GM12878 (cell line): ENCODE measurements around the gene SLC5A10. TPM values are rescaled to one million over a fixed set of nuclear protein-coding genes. Genes with fewer than 3 reads are reported as not detected.
"Not testable (repeated sequence)": the region's sequence is repeated elsewhere in the genome, so short reads cannot be mapped to it uniquely, and the experiment has no call there.

Experiments
- ATAC-seq: fragments of 200-7000 bp; cut with Tn5 transposase; 3 replicates; pipeline ENCODE4 v1.9.1; 2020; ENCODE audit warnings: mild to moderate bottlenecking, moderate library complexity
- BruUV-seq: library from RNA; stranded (reverse); fragments of 400-500 nt; replicated peaks from 2 replicates; lab custom pipeline; 2021; lab: Mats Ljungman, UMichigan
- CTCF ChIA-PET: fragments of 300-600 bp; sonication (Branson Sonifier 250); formaldehyde crosslinking; extraction: SDS; loops from one replicate; lab custom pipeline; 2021; ENCODE audit warnings: inconsistent platforms; lab: Yijun Ruan, JAX
- POLR2A ChIA-PET: fragments of 350-600 bp; formaldehyde crosslinking; extraction: SDS; loops from one replicate; lab custom pipeline; 2021; ENCODE audit warnings: inconsistent platforms; lab: Charles Lee
- RAD21 ChIA-PET: fragments of 300-600 bp; sonication (Branson Sonifier 250); formaldehyde crosslinking; loops from one replicate; lab custom pipeline; 2023; ENCODE audit warnings: antibody characterized with exemption; ENCODE audit not compliant: unreplicated experiment; lab: Charles Lee
- SMC1A ChIA-PET: fragments of 300-600 bp; sonication (Branson Sonifier 250); formaldehyde crosslinking; loops from one replicate; lab custom pipeline; 2023; ENCODE audit not compliant: unreplicated experiment, uncharacterized antibody; lab: Charles Lee
- DNase-seq: peaks from one replicate; pipeline ENCODE4 v3.0.0-alpha.2; 2011; ENCODE audit warnings: low read depth, low spot score
- FAIRE-seq: peaks from 3 replicates; lab custom pipeline; 2011; peaks lifted over from hg19 to GRCh38; lab: Jason Lieb, UNC
- H2AFZ ChIP-seq: 2 replicates; pipeline ENCODE4 v1.6.0; 2011; ENCODE audit warnings: low read depth, low read length, control low read depth; ENCODE audit not compliant: control insufficient read depth
- H3K27ac ChIP-seq: 2 replicates; pipeline ENCODE4 v1.5.1; 2011; ENCODE audit warnings: control low read depth; ENCODE audit not compliant: control insufficient read depth, insufficient read depth
- H3K27me3 ChIP-seq, 2 experiments: replicated peaks in 1 of 2; 2 replicates each; pipeline versions ENCODE4 v1.6.0 to v1.6.1; 2011; ENCODE audit warnings: low read length in 1 of 2; ENCODE audit not compliant: control insufficient read depth in 2 of 2, insufficient read depth in 2 of 2
- H3K36me3 ChIP-seq, 2 experiments: 2 replicates each; pipeline ENCODE4 v1.5.1; 2011; ENCODE audit warnings: low read length in 1 of 2; ENCODE audit not compliant: control insufficient read depth in 2 of 2, insufficient read depth in 2 of 2
- H3K4me1 ChIP-seq: 2 replicates; pipeline ENCODE4 v1.6.1; 2011; ENCODE audit warnings: mild to moderate bottlenecking, low read length, moderate library complexity, mixed read lengths; ENCODE audit not compliant: control insufficient read depth, insufficient read depth
- H3K4me2 ChIP-seq: 2 replicates; pipeline ENCODE4 v1.6.0; 2011; ENCODE audit warnings: control low read depth; ENCODE audit not compliant: control insufficient read depth, insufficient read depth
- H3K4me3 ChIP-seq: fragments of 200-600 bp; sonication (generic); 2 replicates; pipeline ENCODE4 v1.5.1; 2016
- H3K79me2 ChIP-seq: 2 replicates; pipeline ENCODE4 v1.6.0; 2011; ENCODE audit warnings: low read length; ENCODE audit not compliant: control insufficient read depth, insufficient read depth
- H3K9ac ChIP-seq: 2 replicates; pipeline ENCODE4 v1.8.0; 2011; ENCODE audit warnings: low read length, control low read depth, mixed read lengths; ENCODE audit not compliant: control insufficient read depth, insufficient read depth
- H3K9me3 ChIP-seq: replicated peaks from 3 replicates; pipeline ENCODE4 v1.5.1; 2011; ENCODE audit warnings: mild to moderate bottlenecking, low read length; ENCODE audit not compliant: control insufficient read depth, insufficient read depth
- H4K20me1 ChIP-seq: 2 replicates; pipeline ENCODE4 v1.6.0; 2011; ENCODE audit not compliant: control insufficient read depth, insufficient read depth
- WGBS: methylation state at CpG from one replicate; pipeline ENCODE4 v1.1.6; 2016; ENCODE audit warnings: low lambda C conversion rate; ENCODE audit not compliant: insufficient replicate concordance, insufficient coverage; ENCODE audit errors: missing lambda C conversion rate; 5-methylcytosine and 5-hydroxymethylcytosine counted together
- in situ Hi-C: fragments of 300-500 bp; cut with MboI; formaldehyde crosslinking; loops from 9 replicates; pipeline ENCODE4 v1.14.3; 2018; ENCODE audit warnings: mixed read lengths
- intact Hi-C: fragments of 100-400 bp; cut with micrococcal nuclease; formaldehyde crosslinking; loops from one replicate; pipeline ENCODE4 v1.14.2; 2022; ENCODE audit not compliant: unreplicated experiment
- polyA plus RNA-seq, 11 experiments: library from polyadenylated mRNA; depleted of rRNA in 4 of 11; unstranded in 6 of 11; stranded (reverse) in 5 of 11; fragments of >200 nt; fragmentation: Nextera tagmentation in 4 of 11; fragmentation: Illumina TruSeq in 1 of 11; extraction: Ambion mirVana in 4 of 11; extraction: Trizol in 1 of 11; gene quantifications; 1 replicate in 1 of 11; 2 replicates in 10 of 11; pipeline versions ENCODE4 v1.2.1 to v1.2.3, GENCODE V29; 2011 to 2016; ENCODE audit warnings: inconsistent platforms in 2 of 11, missing spikeins in 2 of 11, low read depth in 1 of 11
- total RNA-seq, 4 experiments: library from RNA; depleted of rRNA in 3 of 4; stranded (reverse); fragments of >200 nt in 3 of 4; fragmentation: Illumina TruSeq in 1 of 4; extraction: Trizol in 1 of 4; gene quantifications; 2 replicates each; pipeline versions ENCODE4 v1.2.1 to v1.2.3, GENCODE V29; 2013 to 2021

SLC5A10 gene
- total and polyA plus RNA-seq, 10 of the 15 experiments (the other 5 are each of a cell fraction or from before 2014, with no cell fraction given): under 0.01 to 0.18 (median 0.07) TPM; not detected in 4

GRCh38 chr17:19041871-19042270 lies 89.9 kb downstream of the SLC5A10 start:
- SMC1A ChIA-PET, DNase-seq: not testable (repeated sequence)

DNA sequence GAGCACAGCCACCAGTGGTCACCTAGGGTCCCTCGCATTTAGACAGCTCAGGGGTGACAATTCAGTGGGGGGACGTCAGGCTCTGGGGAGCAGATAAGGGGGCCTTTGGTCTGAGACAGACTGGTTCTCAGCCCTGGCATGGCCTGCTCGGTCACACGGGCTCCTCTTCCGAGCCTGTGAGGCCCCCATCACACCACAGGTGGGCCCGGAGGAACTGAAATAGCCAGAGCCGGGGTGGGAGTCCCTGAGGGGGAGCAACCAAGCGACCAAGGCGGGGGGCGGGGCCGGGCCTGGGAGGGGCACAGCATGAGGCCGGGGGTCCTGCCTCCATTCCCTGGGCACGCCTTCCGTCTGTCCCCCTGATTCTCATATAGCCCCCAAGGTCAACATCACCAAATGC lies 90.4 kb downstream of the SLC5A10 start:
- H3K4me2 ChIP-seq, CTCF ChIA-PET, H3K4me1 ChIP-seq, BruUV-seq, SMC1A ChIA-PET, RAD21 ChIA-PET, H3K27me3 ChIP-seq, POLR2A ChIA-PET, H3K79me2 ChIP-seq, intact Hi-C loops, FAIRE-seq, in situ Hi-C loops, DNase-seq, H3K9ac ChIP-seq, H3K4me3 ChIP-seq, H2AFZ ChIP-seq, H4K20me1 ChIP-seq, H3K9me3 ChIP-seq, H3K27ac ChIP-seq, H3K36me3 ChIP-seq: not testable (repeated sequence)
- peak; percentile 33 for ATAC-seq
- no CpG with 5 or more reads among the region's 14 CpGs for WGBS

More at GRCh38 chr17:19041871-19042270, 89.9 kb downstream of the SLC5A10 start:
- BruUV-seq, CTCF ChIA-PET, H3K4me3 ChIP-seq, H3K27me3 ChIP-seq, RAD21 ChIA-PET, FAIRE-seq, H3K36me3 ChIP-seq, H3K79me2 ChIP-seq, in situ Hi-C loops, ATAC-seq, H3K4me1 ChIP-seq, intact Hi-C loops, H3K9ac ChIP-seq, H3K4me2 ChIP-seq, H2AFZ ChIP-seq, H4K20me1 ChIP-seq, H3K9me3 ChIP-seq, POLR2A ChIA-PET: not testable (repeated sequence)
- WGBS: no CpG with 5 or more reads among the region's 10 CpGs
- H3K27ac ChIP-seq: peak overlapping the region; percentile 48; the same call in 1 of the 2 replicates

DNA sequence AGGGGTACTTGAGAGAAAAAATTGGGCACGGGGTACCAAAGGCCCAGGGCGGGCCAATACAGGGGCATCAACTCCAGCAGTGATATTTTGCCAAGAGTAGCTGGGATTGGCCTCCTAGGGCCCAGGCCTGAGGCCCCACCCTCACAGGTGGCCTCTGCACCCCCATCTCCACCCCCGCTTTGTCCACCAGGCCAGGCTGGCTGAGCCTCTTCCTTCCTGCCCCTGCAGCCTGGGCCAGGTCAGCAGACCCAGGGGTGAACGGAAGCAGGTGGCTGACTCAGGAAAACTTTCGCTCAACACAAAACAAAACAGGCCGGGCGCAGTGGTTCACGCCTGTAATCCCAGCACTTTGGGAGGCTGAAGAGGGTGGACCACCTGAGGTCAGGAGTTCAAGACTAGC lies 91.1 kb downstream of the SLC5A10 start:
- SMC1A ChIA-PET, H3K9ac ChIP-seq, H3K79me2 ChIP-seq, CTCF ChIA-PET, H3K4me3 ChIP-seq, POLR2A ChIA-PET, DNase-seq, H3K4me2 ChIP-seq, RAD21 ChIA-PET, BruUV-seq, H4K20me1 ChIP-seq, H3K9me3 ChIP-seq, in situ Hi-C loops, H3K4me1 ChIP-seq, FAIRE-seq, H2AFZ ChIP-seq, H3K36me3 ChIP-seq, intact Hi-C loops, H3K27me3 ChIP-seq: not testable (repeated sequence)
- no CpG with 5 or more reads among the region's 8 CpGs for WGBS
- peak; percentile 25 for ATAC-seq
- H3K27ac ChIP-seq: peak overlapping the region; percentile 48; the same call in 1 of the 2 replicates

DNA sequence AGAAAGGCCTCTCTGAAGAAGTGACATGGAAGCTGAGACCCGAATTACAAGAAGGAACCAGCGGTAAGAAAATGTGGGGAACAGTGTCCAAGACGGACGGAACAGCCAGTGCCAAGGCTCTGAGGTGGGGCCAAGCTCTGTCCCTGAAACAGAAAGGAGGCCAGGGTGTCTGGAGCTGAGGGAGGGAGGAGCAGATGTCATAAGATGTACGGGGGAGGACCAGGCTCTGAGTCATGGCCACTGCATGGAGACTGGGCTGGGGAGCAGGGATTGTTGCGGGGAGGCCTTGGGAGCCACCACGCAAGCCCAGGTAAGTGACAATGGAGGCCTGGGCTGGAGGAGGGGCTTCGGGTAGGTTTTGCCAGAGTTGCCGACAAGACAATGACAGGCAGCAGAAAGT lies 92.7 kb downstream of the SLC5A10 start:
- H4K20me1 ChIP-seq, H3K4me3 ChIP-seq, H3K79me2 ChIP-seq, intact Hi-C loops, H3K27ac ChIP-seq, H2AFZ ChIP-seq, H3K36me3 ChIP-seq, RAD21 ChIA-PET, H3K9me3 ChIP-seq, CTCF ChIA-PET, POLR2A ChIA-PET, SMC1A ChIA-PET, H3K9ac ChIP-seq, H3K27me3 ChIP-seq, H3K4me2 ChIP-seq, BruUV-seq, H3K4me1 ChIP-seq, in situ Hi-C loops, DNase-seq, FAIRE-seq: not testable (repeated sequence)
- ATAC-seq: peak; percentile 11; the same call in 2 of the 3 replicates
- WGBS: no CpG with 5 or more reads among the region's 9 CpGs
